ENCODE results near the gene CYP3A5. TPM values are rescaled to one million over a fixed set of nuclear protein-coding genes. Genes with fewer than 3 reads are reported as not detected.

The CYP3A5 gene
- total and polyA plus RNA-seq, 9 of the 15 experiments (the other 6 are each of a cell fraction or from before 2014, with no cell fraction given): 0.73 to 2.8 (median 1.5) TPM

DNA sequence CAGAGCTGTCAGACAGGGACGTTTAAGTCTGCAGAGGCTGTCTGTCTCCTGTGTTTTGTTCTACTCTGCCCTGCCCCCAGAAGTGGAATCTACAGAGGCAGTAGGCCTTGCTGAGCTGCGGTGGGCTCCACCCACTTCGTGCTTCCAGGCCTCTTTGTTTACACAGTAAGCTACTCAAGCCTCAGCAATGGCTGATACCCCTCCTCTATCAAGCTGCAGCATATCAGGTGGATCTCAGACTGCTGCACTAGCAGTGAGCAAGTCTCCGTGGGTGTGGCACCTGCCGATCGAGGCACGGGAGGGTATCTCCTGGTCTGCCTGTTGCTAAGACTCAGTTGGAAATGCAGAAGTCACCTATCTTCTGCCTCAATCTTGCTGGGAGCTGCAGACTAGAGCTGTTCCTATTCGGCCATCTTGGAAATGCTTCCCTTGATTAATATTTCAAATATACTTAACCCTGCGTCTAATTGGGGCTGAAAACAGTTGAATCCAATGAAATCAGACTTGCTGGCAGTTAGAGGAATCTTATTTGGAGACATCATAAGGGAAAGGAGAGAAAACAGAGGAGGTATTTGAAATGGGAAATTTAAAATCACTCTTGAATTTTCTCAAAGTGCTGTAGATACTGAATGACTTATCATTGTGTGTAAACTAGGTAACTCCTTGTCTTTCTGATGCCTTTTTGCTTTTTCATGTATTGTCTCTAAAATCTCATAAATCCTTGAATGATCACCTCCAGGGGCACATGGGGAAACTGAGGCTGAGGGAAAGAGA lies 13.8 kb upstream of the CYP3A5 start (continued):
- TF ChIP-seq, protein P1, sequence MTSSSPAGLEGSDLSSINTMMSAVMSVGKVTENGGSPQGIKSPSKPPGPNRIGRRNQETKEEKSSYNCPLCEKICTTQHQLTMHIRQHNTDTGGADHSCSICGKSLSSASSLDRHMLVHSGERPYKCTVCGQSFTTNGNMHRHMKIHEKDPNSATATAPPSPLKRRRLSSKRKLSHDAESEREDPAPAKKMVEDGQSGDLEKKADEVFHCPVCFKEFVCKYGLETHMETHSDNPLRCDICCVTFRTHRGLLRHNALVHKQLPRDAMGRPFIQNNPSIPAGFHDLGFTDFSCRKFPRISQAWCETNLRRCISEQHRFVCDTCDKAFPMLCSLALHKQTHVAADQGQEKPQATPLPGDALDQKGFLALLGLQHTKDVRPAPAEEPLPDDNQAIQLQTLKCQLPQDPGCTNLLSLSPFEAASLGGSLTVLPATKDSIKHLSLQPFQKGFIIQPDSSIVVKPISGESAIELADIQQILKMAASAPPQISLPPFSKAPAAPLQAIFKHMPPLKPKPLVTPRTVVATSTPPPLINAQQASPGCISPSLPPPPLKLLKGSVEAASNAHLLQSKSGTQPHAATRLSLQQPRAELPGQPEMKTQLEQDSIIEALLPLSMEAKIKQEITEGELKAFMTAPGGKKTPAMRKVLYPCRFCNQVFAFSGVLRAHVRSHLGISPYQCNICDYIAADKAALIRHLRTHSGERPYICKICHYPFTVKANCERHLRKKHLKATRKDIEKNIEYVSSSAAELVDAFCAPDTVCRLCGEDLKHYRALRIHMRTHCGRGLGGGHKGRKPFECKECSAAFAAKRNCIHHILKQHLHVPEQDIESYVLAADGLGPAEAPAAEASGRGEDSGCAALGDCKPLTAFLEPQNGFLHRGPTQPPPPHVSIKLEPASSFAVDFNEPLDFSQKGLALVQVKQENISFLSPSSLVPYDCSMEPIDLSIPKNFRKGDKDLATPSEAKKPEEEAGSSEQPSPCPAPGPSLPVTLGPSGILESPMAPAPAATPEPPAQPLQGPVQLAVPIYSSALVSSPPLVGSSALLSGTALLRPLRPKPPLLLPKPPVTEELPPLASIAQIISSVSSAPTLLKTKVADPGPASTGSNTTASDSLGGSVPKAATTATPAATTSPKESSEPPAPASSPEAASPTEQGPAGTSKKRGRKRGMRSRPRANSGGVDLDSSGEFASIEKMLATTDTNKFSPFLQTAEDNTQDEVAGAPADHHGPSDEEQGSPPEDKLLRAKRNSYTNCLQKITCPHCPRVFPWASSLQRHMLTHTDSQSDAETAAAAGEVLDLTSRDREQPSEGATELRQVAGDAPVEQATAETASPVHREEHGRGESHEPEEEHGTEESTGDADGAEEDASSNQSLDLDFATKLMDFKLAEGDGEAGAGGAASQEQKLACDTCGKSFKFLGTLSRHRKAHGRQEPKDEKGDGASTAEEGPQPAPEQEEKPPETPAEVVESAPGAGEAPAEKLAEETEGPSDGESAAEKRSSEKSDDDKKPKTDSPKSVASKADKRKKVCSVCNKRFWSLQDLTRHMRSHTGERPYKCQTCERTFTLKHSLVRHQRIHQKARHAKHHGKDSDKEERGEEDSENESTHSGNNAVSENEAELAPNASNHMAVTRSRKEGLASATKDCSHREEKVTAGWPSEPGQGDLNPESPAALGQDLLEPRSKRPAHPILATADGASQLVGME (CRISPR knock-in tag; IDR thresholded peaks at IDR 0.05): no peak
- TF ChIP-seq ETV5 (CRISPR knock-in tag; IDR thresholded peaks at IDR 0.05; ENCODE audit: low read depth): no peak
- no peak for TF ChIP-seq TAF15 (IDR thresholded peaks at IDR 0.05; ENCODE audit: low read depth, low read length)
- TF ChIP-seq ZNF232 (CRISPR knock-in tag; IDR thresholded peaks at IDR 0.05): no peak
- TF ChIP-seq ZNF586 (CRISPR knock-in tag; conservative IDR thresholded peaks at IDR 0.05): no peak
- TF ChIP-seq ZNF696 (CRISPR knock-in tag; conservative IDR thresholded peaks at IDR 0.05): no peak
- TF ChIP-seq PYGO2 (tag; IDR thresholded peaks at IDR 0.05): peak; percentile 7; the same call in 1 of the 2 replicates
- TF ChIP-seq RBM25 (IDR thresholded peaks at IDR 0.05; ENCODE audit: low read depth, low read length, severe bottlenecking): no peak
- peak; percentile 77 for TF ChIP-seq MYC (IDR thresholded peaks at IDR 0.05; ENCODE audit: low read depth, low read length)
- TF ChIP-seq MYC (CRISPR knock-in tag; IDR thresholded peaks at IDR 0.05; ENCODE audit: borderline replicate concordance, low read depth): no peak
- TF ChIP-seq, protein P2, sequence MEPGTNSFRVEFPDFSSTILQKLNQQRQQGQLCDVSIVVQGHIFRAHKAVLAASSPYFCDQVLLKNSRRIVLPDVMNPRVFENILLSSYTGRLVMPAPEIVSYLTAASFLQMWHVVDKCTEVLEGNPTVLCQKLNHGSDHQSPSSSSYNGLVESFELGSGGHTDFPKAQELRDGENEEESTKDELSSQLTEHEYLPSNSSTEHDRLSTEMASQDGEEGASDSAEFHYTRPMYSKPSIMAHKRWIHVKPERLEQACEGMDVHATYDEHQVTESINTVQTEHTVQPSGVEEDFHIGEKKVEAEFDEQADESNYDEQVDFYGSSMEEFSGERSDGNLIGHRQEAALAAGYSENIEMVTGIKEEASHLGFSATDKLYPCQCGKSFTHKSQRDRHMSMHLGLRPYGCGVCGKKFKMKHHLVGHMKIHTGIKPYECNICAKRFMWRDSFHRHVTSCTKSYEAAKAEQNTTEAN (CRISPR knock-in tag; IDR thresholded peaks at IDR 0.05): 0 out of 2 replicates have a peak, but pooled peaks have one; percentile 37
- TF ChIP-seq, protein P3, sequence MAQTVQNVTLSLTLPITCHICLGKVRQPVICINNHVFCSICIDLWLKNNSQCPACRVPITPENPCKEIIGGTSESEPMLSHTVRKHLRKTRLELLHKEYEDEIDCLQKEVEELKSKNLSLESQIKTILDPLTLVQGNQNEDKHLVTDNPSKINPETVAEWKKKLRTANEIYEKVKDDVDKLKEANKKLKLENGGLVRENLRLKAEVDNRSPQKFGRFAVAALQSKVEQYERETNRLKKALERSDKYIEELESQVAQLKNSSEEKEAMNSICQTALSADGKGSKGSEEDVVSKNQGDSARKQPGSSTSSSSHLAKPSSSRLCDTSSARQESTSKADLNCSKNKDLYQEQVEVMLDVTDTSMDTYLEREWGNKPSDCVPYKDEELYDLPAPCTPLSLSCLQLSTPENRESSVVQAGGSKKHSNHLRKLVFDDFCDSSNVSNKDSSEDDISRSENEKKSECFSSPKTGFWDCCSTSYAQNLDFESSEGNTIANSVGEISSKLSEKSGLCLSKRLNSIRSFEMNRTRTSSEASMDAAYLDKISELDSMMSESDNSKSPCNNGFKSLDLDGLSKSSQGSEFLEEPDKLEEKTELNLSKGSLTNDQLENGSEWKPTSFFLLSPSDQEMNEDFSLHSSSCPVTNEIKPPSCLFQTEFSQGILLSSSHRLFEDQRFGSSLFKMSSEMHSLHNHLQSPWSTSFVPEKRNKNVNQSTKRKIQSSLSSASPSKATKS (CRISPR knock-in tag; IDR thresholded peaks at IDR 0.05): no peak
- TF ChIP-seq TCF7 (IDR thresholded peaks at IDR 0.05; ENCODE audit: borderline replicate concordance): no peak
- TF ChIP-seq ZNF707 (CRISPR knock-in tag; conservative IDR thresholded peaks at IDR 0.05): no peak
- TF ChIP-seq MIER1 (IDR thresholded peaks at IDR 0.05; ENCODE audit: low read depth): 0 out of 2 replicates have a peak, but pooled peaks have one; percentile 48
- no peak for TF ChIP-seq ZNF384 (IDR thresholded peaks at IDR 0.05; ENCODE audit: low read depth, low read length)
- TF ChIP-seq TEAD2 (tag; IDR thresholded peaks at IDR 0.05): peak; percentile 71
- peak; percentile 89 for TF ChIP-seq ARID1B (IDR thresholded peaks at IDR 0.05)
- TF ChIP-seq CC2D1A (IDR thresholded peaks at IDR 0.05): no peak
- no peak for TF ChIP-seq ZNF561 (CRISPR knock-in tag; conservative IDR thresholded peaks at IDR 0.05)

All from K562 (cell line).